HUDEP-2 (cell line): ENCODE results near the gene SULF2.
"Not testable (repeated sequence)": the region's sequence is repeated elsewhere in the genome, so short reads cannot be mapped to it uniquely, and the experiment has no call there.

Experiments
- DNase-seq, 76 experiments: peaks; one replicate each; lab custom pipeline; 2025; ENCODE audit not compliant: unreplicated experiment in 76 of 76; lab: John Stamatoyannopoulos, UW

SULF2 gene

DNA sequence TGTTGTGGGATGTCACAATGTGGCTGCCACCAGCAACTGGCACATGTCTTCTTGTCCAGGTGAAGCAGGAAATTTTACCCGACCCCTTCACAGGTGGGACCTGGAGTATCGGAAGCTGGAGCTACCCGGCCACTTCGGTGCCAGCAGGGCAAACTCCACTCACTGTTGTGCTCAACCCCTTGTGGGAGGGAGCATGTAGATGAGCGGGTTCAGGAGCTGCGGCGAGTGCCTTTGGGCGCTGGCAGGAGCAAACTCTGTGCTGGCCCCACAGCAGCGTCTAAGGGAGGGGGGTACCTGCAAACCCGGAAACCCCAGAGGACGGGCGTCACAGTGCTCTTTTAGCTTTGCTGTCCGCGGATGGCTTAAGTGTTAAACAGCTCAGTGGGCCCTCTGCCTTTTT, 20.7 kb upstream of the SULF2 start:
- no peak for DNase-seq

DNA sequence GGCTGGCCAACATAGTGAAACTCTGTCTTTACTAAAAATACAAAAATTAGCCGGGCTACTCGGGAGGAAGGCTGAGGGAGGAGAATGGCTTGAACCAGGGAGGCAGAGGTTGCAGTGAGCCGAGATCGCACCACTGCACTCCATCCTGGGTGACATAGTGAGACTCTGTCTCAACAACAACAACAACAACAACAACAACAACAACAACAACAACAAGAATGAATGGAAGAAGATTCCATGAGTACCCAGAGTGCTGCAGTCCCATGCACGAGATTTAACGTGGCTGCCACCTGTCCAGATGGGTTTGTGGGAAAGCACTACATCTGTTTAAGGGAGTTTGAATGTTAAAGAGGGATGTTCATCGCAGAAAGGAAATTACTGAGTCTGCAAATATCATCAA, 19.7 kb upstream of the SULF2 start:
- DNase-seq: not testable (repeated sequence)

DNA sequence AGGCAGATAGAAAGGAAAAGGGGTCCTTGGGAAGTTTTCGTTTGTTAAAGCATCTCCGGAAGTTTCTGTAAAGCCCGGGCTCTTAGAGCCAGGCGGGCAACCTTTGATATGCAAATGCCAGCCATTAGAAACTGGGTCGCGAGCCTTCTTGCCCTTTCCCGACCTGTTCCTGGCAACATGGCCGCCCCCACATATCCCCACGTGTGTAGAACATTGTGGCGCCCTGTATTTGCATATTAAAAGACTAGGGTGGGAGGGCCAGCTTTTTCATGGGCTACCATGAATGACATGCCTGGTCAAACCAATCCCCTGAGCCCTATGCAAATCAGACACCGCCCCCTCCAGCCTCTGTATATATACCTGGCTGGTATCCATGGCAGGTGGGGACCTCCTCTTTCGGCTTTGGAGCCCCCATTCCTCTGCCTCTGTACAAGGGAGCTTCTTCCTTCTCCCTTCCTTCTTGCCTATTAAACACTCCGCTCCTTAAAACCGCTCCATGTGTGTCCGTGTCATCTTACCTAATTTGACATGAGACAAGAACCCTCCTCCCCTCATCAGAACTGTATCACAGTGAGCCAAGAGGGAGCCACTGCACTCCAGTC, 19.0 kb upstream of the SULF2 start:
- not testable (repeated sequence) for DNase-seq

DNA sequence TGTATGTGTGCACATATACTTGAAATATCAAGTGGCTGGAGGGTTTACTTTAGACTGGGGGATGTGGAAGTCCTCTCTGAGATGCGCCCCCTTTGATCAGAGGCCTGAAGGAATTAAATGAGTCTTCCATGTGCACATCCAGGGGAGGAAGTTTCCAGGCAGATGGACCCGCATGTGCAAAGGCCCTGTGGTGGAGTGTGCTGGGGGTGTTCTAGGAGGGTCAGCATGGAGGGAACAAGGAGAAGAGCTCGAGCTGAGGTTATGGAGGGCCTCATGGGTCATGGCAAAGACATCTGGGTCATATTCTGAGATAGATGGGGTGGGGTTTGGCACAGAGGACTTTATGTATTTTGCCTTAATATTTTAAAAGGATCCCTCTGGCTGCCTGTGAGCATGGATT, 17.7 kb upstream of the SULF2 start:
- DNase-seq: no peak

DNA sequence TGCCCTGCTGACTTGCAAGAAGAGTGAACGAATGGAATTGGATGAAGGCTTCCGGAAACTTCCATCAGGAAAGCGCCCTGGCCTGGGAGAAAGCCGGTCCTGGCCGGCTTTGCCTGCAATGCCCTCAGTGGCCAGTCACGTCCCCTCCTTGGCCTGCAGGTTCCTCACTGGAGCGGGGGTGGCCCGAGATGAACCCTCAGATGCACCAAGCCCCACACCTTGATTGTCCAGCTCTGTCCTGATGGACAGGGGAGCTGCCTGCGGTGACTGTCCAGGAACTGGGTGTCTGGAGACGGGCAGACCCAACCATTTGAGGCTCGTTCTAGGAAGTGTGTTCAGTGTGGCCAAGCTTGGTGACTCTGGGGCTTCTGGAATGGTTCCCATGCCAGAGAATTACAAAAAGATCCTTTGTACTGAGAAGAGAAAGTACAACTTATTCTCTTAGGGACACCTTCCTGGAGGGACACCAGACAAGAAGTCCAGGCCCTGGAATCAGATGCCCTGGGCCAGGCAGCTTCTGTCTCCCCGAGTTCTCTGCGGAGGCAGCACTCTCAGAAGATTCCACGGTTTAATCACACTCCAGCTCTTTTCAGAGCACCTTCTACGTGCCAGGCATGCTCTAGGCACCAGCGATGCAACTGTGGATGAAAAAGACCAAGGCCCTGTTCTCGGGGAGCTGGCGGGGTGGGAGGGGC, 17.1 kb upstream of the SULF2 start:
- no peak for DNase-seq

DNA sequence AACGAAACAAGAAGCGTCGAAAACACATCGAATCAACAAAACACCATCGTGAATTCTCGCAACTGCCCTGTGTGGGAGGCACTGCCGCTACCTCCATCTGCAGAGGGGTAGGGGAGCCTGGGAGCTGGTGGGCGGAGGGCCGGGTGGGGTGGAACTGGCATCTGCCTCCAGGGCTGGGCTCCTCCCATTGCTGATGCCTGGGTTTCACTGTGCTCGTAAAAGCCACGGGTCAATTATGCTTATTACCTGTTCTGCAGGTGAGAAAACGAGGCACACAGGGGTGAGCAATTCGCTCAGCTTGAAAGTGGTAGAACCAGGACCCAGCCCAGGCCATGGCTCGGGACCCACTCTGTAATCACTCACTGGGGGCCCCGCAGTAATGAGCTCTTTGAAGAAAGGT, 16.5 kb upstream of the SULF2 start:
- no peak for DNase-seq

DNA sequence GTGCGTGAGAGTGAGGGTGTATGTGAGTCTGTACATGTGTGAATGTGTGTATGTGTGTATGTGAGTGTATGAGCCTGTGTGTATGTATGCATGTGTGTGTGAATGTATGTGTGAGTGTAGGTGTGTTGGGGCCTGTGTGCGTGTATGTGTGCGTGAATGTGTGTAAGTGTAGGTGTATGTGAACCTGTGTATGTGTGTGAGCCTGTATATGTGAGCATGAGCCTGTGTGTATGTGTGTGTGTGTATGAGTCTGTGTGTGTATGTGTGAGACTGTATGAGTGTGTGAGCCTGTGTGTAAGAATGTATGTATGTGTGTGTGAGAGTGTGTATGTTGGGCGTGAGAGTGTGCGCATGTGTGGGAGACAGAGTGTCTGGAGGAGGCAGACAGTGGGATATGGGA, 15.8 kb upstream of the SULF2 start:
- DNase-seq: no peak

DNA sequence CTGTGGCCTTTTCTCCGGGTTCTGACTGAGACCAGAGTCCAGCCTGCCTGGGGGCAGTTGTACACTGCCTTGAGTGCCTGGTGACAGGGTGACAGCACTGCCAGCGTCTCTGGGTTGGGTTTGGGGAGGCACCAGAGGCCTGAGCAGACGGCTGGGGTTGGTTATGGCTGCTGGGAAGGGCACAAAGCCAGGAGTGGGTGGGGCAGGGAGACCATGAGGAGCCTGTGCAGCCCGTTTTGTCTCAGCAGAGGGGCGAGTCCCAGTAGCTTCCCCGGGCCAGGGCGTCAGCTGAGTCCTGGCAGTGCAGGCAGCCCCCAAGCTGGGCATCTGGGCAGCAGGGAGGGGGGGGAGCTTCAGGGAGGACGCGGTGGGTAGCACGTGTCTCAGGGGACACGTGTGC, 15.3 kb upstream of the SULF2 start:
- peak in 3 of 76 experiments; percentile 3 to 12 (median 7) for DNase-seq

DNA sequence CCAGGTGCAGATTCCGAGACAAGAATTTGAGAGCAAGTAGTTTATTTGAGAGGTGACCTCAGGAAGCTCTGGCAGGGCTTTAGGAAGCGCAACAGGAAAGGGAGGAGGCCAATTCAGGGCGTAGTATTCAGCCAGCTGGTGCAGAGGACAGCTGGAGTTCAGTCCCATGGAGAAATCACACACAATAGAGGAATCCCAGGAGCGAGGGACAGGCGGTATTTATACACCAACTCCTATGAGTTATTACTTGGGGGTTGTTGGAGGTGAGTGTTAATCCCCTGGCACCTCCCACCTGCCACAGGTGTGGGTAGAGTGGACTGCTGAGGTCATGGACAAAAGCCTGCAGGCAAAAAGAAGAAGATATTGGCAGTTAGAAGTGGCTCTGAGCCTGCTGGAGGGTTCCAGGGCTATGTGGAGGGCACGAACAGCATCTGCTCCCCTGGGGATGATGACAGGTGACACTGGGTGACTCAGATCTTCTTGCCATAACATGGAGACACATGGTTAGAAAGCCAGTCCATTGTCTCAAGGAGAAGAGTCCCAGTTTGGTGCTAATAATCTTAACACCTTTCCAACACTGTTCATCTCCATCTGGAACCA, 13.9 kb upstream of the SULF2 start:
- DNase-seq: no peak

DNA sequence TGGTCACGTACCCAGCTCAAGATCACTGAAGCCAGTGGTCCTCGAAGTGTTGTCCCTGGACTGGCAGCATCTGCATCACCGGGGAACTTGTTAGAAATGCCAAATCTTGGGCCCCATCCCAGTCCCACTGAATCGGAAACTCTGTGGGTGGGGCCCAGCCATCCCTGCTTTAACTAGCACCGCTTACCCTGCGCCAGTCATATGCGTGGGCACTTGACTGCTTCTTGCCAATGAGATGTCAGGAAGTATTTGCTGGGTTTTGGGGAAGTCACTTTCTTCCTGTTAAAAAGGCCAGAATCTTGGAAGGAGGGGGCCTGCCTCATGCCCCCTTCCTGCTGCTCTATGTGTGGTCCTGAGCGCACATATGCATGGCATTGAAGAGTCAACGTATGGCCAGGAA, 11.7 kb upstream of the SULF2 start:
- DNase-seq: no peak

DNA sequence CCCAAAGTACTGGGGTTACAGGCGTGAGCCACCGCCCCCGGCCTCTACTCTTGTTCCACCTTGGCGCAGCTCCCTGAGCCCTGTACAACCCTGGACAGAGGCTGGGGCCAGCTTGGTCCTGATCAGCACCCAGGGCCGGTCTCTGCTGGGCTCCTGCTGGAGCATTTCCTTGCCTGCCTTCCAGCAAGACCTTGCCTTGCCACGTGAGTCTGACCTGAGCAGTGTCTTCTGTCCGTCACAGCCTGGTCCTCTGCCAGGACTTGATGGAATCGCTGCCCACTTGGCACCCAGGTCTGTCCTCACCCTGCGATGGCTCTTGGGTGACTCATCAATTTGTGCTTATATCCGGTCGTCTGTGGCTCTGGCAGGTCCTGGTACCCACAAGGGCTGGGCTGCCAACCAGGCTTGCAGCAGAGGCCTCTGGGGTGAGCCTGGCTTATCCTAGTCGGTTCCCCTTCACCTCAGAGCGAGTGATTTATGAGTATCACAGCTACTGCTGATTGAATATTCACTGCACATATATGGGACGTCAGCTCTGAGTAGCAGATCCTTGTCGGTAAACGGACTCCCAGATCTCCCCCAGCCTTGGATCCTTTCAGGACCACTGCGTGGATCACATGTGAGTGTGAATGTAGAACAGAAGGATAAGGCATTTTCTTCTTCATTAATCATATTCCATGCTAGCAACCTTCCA, 10.1 kb upstream of the SULF2 start:
- peak in 7 of 76 experiments; percentile 3 to 14 (median 6) for DNase-seq

DNA sequence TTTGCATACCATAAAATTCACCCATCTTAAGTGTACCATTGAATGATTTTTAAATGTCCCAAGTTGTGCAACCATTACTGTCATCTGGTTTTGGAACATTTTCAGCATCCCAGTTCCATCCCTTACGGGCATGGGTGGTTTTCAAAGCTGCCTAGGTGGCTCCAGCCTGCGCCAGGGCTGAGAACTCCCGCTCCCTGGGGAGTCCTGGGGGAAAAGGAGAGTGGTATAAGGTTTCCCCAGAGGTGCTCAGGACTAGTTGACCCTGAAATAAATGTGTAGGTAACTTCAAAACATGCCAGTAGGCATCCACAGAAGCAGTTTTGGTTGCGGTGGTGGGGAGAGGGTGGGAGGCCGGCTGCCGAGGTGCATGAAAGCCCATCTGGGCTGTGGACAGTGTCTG, 9.0 kb upstream of the SULF2 start:
- not testable (repeated sequence) for DNase-seq

DNA sequence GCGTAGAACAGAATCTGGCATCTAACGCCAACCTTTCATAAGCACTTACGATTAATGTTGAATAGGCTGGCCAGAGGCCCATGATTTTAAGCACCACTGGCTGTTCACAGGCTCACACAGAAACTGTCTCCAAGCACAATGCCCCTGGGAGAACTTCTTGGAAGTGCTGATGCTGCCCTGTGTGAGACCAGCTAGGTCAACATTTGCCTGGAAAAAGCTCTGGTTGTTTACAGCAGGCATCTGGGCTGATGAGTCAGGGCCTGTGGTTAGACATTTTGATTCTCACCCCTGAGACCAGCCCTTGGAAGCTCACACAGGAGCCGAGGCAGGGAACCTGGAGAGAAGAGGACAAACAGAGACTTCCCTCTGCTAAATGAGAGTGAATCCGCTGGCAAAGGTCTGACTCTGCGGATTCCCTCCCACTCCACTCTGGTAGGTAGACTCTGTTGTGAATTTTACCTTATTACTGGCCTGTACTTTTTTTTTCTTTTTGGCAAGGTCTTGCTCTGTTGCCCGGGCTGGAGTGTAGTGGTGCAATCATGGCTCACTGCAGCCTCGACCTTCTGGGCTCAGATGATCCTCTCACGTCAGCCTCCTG, 6.8 kb upstream of the SULF2 start:
- DNase-seq: no peak

DNA sequence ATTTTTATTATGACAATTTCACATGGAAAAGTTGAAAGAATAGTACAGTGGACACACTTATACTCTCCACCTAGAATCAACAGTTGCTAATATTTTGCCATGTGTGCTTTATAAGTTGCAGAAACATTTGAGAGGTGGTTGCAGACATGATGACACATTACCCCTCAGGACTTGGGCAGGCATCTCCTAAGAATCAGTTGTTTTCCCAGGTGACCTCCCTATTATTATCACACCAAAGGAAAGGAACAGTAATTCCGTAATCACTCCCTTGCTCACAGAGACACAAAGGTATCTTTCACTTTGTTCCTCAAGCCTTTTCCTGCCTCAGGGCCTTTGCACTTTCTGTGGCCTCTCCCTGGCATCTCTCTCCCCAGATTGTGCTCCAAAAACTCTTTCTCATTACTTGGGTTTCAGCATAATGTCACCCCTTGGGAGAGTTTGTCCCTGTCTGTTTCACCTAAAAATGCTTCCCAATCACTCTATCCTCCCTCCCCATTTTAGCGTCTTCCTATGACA, 5.9 kb upstream of the SULF2 start:
- DNase-seq: no peak

DNA sequence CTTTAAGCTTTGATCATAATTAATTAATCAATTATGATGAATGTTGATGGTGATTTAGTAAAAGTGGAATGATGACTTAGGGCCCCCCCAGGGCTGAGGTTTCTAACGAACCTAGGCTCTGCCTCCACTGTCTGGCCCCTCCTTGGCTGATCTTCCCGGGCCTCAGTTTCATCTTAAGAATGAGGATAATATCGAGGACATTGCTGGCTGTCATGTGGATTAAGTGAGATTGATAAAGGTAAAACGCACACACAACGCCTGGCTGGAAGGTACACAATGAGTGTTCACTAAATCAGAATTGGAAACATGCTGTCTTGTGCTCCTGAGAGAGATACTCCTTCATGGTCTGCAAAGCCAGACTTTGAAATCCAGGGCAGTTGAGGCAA, 5.3 kb upstream of the SULF2 start:
- DNase-seq: no peak

DNA sequence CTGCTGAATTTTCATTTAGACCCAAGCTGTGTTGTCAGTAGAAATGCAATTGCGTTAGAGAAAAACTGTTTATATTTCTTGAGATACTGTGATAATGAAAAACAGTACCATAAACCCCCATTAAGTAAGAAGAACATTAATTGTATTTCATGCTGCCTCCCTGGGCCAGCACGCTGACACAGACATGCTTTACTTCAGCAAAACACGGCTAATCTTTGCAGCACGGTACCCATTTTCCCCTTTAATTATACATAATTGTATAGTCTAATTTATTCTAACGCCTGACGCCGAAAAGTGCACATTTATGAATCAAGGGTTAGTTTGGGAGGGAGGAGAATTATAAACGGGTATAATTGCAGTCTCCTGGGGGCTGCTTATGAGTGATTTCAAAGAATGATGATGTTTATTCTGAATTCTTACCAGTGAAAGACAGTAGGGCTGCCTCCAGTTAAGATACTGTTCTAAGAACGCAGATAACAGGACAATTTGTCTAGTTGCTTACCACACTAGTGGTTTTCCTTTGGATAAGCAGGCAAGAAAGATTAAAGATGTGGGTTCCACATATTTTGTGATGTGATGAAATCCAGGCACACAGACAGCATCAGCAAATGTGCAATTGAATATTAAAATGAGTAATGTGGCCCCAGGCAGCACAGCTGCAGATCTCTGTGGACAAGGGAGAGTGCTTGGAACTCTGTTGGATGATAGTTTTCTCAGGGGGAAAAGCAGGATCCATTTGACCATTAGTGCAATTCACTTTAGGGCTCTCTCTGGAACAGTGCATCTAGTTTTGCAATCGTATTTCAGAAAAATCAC, 4.7 kb upstream of the SULF2 start:
- no peak for DNase-seq

DNA sequence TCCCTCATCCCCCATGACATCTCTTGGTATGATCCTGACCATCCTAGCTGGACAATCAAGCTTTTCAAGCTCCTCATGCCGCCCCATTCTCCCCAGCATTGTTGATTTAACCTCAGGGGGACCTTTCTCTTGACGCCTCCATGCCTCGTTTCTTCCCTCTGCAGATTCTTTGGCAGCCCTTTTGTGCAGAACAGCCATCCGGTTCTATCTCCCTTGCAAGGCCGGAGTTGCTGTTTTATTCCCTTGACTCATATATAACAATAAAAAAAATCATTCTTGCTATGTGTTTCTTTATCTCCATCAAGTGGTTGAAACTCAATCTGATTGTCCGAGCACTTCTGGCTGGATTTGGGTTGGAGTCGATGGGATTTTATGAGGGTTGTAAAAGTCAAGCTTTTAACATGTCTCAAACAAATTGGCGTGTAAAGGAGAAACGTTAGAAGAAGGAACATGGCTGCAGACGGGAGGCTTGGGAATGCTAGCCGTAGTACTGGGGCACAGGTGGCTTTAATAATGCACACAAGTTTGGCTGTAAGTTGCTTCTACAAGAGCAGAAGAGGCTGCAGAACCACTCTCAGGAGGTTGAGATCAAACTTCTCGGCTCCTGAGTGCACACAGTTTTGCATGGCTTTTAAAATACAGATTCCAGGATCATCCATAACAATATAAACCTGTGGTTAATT, 3.9 kb upstream of the SULF2 start:
- DNase-seq: no peak

DNA sequence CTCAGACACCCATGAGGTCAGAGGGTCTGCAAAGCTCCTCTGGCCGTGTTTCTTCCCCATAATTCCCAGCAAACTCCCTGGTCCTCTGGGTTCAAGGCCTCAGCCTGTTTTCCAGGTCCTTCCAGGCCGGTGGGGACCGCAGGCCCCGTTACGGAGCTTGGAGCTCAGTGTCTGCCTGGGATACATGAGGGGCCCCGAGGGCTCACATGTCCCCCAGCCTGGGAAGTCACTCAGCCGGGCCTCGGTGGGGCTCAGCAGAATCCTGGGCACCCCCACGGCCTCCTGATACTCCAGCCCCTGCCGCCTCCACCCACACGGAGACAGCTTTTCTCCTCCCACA, 3.4 kb upstream of the SULF2 start:
- no peak for DNase-seq

DNA sequence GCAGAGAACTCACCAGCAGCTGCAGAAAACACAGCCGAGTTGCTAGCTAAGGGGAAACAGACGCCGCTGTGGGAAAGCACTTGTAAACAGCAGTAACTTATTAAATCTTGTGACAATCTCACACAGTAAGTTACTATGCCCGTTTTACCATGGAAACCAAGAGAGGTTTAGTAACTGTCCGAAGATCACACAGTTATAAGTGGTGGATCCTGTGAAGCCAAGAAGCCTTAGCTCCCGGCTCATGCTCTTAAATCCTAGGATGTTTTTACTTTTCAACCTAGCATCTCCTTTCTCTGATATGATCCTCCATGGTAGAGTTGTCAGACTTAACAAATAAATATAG, 1.5 kb upstream of the SULF2 start:
- DNase-seq: no peak
